ENCODE measurements around the gene MTSS2. TPM values are rescaled to one million over a fixed set of nuclear protein-coding genes. Genes with fewer than 3 reads are reported as not detected.

Gene MTSS2
- total and polyA plus RNA-seq, 2 experiments from 2014 or later: 1.6 to 19.6 TPM

DNA sequence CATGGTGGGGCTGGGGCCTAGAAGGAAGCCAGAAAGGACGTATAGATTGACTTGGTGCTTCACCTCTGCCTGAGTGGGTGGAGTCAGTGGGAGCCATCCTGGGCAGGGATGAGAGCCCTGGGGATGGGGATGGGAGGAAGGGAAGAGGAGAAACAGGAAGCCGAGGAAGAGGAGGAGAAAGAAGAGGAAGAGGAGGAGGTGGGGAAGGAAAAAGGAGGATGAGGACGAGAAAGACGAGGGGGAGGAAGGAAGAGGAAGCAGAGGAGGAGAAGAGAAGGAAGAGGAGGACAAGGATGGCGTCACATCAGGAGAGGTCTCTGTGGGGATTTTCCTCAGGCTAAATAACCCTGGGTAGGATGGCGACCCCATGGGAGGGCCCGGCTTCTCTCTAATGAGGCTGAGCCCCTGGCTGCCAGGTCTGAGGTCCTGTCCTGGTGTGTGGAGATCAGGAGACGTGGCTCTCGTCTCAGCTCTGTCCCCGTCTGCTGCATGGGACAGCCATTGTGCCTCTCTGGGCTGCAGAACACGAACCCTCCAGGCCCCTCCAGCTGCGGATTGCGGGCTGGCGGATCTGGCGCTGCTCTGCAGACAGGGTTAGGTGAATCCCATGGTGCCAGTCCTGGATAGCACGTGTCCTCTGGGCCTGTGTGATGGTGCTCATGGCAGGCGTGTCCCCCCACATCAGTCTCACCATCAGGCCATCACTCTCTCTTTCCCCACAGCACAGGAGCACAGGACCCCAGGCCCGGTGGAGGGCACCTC lies 35.5 kb upstream of the MTSS2 start:
- Histone ChIP-seq H3K79me2 (replicated peaks; ENCODE audit: insufficient read depth) (no peaks in the 10 kb centered on the region), H3K9me2 (ENCODE audit: insufficient read depth) (no peaks in the 10 kb centered on the region), H4K20me1 (replicated peaks; ENCODE audit: insufficient read depth) (no peaks in the 10 kb centered on the region), H3K4me1 (ENCODE audit: insufficient read depth) (no peaks in the 10 kb centered on the region), H2AFZ (no peak overlapping the region), H3K27me3 (ENCODE audit: insufficient read depth) (no peaks in the 10 kb centered on the region), H3K4me2 (no peak overlapping the region), H3K4me3 (no peak overlapping the region), H3K36me3 (ENCODE audit: insufficient read depth) (peaks cover 6% of the 10 kb centered on the region; the same call in 1 of the 2 replicates), H3F3A (replicated peaks; ENCODE audit: low read depth) (0 out of 2 replicates have a peak, but pooled peaks cover 3% of the 10 kb centered on the region), H3K27ac (ENCODE audit: low read depth) (no peak overlapping the region)
- H3K36me3 Mint-ChIP-seq (ENCODE audit: low read depth): peaks cover 24% of the 10 kb centered on the region
- peaks cover 6% of the 10 kb centered on the region; the same call in 2 of the 3 replicates for H3K9me3 Mint-ChIP-seq
- ATAC-seq (no peak), DNase-seq (ENCODE audit: low spot score) (no peak)
- no peak overlapping the region for H3K27ac Mint-ChIP-seq
- H3K27me3 Mint-ChIP-seq (ENCODE audit: insufficient read depth, low read depth, poor library complexity): peaks cover 12% of the 10 kb centered on the region
- H3K4me1 Mint-ChIP-seq: peaks cover 17% of the 10 kb centered on the region
- H3K4me3 Mint-ChIP-seq: no peak overlapping the region; the same call in 2 of the 3 replicates
- TF ChIP-seq ZNF331 (CRISPR knock-in tag; IDR thresholded peaks at IDR 0.05; ENCODE audit: low read depth) (no peak), STAT1 (IDR thresholded peaks at IDR 0.05; ENCODE audit: unreplicated experiment) (no peak), EZH2 (IDR thresholded peaks at IDR 0.05; ENCODE audit: low read depth, unreplicated experiment) (no peak), ZNF114 (CRISPR knock-in tag; IDR thresholded peaks at IDR 0.05) (no peak), CREB1 (CRISPR knock-in tag; IDR thresholded peaks at IDR 0.05; ENCODE audit: low read depth) (no peak), NANOG (IDR thresholded peaks at IDR 0.05; ENCODE audit: borderline replicate concordance) (no peak), POLR2AphosphoS5 (IDR thresholded peaks at IDR 0.05; ENCODE audit: low read depth) (no peak), JUNB (IDR thresholded peaks at IDR 0.05; ENCODE audit: unreplicated experiment) (no peak), EZH2phosphoT487 (IDR thresholded peaks at IDR 0.05; ENCODE audit: unreplicated experiment) (no peak)
- TF ChIP-seq, protein P1, sequence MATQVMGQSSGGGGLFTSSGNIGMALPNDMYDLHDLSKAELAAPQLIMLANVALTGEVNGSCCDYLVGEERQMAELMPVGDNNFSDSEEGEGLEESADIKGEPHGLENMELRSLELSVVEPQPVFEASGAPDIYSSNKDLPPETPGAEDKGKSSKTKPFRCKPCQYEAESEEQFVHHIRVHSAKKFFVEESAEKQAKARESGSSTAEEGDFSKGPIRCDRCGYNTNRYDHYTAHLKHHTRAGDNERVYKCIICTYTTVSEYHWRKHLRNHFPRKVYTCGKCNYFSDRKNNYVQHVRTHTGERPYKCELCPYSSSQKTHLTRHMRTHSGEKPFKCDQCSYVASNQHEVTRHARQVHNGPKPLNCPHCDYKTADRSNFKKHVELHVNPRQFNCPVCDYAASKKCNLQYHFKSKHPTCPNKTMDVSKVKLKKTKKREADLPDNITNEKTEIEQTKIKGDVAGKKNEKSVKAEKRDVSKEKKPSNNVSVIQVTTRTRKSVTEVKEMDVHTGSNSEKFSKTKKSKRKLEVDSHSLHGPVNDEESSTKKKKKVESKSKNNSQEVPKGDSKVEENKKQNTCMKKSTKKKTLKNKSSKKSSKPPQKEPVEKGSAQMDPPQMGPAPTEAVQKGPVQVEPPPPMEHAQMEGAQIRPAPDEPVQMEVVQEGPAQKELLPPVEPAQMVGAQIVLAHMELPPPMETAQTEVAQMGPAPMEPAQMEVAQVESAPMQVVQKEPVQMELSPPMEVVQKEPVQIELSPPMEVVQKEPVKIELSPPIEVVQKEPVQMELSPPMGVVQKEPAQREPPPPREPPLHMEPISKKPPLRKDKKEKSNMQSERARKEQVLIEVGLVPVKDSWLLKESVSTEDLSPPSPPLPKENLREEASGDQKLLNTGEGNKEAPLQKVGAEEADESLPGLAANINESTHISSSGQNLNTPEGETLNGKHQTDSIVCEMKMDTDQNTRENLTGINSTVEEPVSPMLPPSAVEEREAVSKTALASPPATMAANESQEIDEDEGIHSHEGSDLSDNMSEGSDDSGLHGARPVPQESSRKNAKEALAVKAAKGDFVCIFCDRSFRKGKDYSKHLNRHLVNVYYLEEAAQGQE (IDR thresholded peaks at IDR 0.05; ENCODE audit: unreplicated experiment): no peak
- TF ChIP-seq, protein P2, sequence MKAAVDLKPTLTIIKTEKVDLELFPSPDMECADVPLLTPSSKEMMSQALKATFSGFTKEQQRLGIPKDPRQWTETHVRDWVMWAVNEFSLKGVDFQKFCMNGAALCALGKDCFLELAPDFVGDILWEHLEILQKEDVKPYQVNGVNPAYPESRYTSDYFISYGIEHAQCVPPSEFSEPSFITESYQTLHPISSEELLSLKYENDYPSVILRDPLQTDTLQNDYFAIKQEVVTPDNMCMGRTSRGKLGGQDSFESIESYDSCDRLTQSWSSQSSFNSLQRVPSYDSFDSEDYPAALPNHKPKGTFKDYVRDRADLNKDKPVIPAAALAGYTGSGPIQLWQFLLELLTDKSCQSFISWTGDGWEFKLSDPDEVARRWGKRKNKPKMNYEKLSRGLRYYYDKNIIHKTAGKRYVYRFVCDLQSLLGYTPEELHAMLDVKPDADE (IDR thresholded peaks at IDR 0.05): no peak
- TF ChIP-seq, protein P3, sequence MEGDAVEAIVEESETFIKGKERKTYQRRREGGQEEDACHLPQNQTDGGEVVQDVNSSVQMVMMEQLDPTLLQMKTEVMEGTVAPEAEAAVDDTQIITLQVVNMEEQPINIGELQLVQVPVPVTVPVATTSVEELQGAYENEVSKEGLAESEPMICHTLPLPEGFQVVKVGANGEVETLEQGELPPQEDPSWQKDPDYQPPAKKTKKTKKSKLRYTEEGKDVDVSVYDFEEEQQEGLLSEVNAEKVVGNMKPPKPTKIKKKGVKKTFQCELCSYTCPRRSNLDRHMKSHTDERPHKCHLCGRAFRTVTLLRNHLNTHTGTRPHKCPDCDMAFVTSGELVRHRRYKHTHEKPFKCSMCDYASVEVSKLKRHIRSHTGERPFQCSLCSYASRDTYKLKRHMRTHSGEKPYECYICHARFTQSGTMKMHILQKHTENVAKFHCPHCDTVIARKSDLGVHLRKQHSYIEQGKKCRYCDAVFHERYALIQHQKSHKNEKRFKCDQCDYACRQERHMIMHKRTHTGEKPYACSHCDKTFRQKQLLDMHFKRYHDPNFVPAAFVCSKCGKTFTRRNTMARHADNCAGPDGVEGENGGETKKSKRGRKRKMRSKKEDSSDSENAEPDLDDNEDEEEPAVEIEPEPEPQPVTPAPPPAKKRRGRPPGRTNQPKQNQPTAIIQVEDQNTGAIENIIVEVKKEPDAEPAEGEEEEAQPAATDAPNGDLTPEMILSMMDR (conservative IDR thresholded peaks at IDR 0.05; ENCODE audit: low read depth in 2 of 2): no peak
- TF ChIP-seq, protein P4, sequence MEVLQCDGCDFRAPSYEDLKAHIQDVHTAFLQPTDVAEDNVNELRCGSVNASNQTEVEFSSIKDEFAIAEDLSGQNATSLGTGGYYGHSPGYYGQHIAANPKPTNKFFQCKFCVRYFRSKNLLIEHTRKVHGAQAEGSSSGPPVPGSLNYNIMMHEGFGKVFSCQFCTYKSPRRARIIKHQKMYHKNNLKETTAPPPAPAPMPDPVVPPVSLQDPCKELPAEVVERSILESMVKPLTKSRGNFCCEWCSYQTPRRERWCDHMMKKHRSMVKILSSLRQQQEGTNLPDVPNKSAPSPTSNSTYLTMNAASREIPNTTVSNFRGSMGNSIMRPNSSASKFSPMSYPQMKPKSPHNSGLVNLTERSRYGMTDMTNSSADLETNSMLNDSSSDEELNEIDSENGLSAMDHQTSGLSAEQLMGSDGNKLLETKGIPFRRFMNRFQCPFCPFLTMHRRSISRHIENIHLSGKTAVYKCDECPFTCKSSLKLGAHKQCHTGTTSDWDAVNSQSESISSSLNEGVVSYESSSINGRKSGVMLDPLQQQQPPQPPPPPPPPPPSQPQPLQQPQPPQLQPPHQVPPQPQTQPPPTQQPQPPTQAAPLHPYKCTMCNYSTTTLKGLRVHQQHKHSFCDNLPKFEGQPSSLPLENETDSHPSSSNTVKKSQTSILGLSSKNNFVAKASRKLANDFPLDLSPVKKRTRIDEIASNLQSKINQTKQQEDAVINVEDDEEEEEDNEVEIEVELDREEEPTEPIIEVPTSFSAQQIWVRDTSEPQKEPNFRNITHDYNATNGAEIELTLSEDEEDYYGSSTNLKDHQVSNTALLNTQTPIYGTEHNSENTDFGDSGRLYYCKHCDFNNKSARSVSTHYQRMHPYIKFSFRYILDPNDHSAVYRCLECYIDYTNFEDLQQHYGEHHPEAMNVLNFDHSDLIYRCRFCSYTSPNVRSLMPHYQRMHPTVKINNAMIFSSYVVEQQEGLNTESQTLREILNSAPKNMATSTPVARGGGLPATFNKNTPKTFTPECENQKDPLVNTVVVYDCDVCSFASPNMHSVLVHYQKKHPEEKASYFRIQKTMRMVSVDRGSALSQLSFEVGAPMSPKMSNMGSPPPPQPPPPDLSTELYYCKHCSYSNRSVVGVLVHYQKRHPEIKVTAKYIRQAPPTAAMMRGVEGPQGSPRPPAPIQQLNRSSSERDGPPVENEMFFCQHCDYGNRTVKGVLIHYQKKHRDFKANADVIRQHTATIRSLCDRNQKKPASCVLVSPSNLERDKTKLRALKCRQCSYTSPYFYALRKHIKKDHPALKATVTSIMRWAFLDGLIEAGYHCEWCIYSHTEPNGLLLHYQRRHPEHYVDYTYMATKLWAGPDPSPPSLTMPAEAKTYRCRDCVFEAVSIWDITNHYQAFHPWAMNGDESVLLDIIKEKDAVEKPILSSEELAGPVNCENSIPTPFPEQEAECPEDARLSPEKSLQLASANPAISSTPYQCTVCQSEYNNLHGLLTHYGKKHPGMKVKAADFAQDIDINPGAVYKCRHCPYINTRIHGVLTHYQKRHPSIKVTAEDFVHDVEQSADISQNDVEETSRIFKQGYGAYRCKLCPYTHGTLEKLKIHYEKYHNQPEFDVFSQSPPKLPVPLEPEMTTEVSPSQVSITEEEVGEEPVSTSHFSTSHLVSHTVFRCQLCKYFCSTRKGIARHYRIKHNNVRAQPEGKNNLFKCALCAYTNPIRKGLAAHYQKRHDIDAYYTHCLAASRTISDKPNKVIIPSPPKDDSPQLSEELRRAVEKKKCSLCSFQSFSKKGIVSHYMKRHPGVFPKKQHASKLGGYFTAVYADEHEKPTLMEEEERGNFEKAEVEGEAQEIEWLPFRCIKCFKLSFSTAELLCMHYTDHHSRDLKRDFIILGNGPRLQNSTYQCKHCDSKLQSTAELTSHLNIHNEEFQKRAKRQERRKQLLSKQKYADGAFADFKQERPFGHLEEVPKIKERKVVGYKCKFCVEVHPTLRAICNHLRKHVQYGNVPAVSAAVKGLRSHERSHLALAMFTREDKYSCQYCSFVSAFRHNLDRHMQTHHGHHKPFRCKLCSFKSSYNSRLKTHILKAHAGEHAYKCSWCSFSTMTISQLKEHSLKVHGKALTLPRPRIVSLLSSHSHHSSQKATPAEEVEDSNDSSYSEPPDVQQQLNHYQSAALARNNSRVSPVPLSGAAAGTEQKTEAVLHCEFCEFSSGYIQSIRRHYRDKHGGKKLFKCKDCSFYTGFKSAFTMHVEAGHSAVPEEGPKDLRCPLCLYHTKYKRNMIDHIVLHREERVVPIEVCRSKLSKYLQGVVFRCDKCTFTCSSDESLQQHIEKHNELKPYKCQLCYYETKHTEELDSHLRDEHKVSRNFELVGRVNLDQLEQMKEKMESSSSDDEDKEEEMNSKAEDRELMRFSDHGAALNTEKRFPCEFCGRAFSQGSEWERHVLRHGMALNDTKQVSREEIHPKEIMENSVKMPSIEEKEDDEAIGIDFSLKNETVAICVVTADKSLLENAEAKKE (CRISPR knock-in tag; IDR thresholded peaks at IDR 0.05): no peak

Measured in GM23338 (cell line).